ENCODE measurements around the gene NRSN1. TPM values are rescaled to one million over a fixed set of nuclear protein-coding genes. Genes with fewer than 3 reads are reported as not detected.

Gene NRSN1
- total and polyA plus RNA-seq, 2 donors (not counting 1 experiment from before 2014, with no cell fraction given) = not detected

GRCh38 chr6:24107294-24107693 lies 18.7 kb upstream of the NRSN1 start:
- no peak for DNase-seq (ENCODE audit: low read depth in 2 of 2)

GRCh38 chr6:24108056-24108455 lies 18.0 kb upstream of the NRSN1 start:
- Histone ChIP-seq H3K27ac (ENCODE audit: insufficient read depth, low read length) (no peak overlapping the region), H3K79me2 (ENCODE audit: control insufficient read depth, insufficient read depth, low read length) (no peaks in the 10 kb centered on the region), H3K4me3 (replicated peaks in 1 of 4; ENCODE audit: control extremely low read depth in 1 of 4, insufficient read depth in 1 of 4, low read depth in 3 of 4, low read length in 4 of 4) (no peak overlapping the region), H4K20me1 (ENCODE audit: control insufficient read depth, extremely low read depth, insufficient read depth, low read length) (no peaks in the 10 kb centered on the region), H3K36me3 (ENCODE audit: control insufficient read depth, insufficient read depth, low read length) (no peaks in the 10 kb centered on the region), H2AFZ (ENCODE audit: low read length) (no peak overlapping the region), H3K4me1 (ENCODE audit: control insufficient read depth, extremely low read depth, insufficient read depth, low read length) (no peaks in the 10 kb centered on the region), H3K9ac (ENCODE audit: insufficient read depth, low read length) (no peak overlapping the region), H3K27me3 (ENCODE audit: control insufficient read depth, insufficient read depth, low read length) (no peaks in the 10 kb centered on the region), H3K4me2 (ENCODE audit: extremely low read depth, insufficient read depth, low read length) (no peak overlapping the region), H3K9me3 (ENCODE audit: control insufficient read depth, insufficient read depth, low read depth, low read length) (no peaks in the 10 kb centered on the region)
- DNase-seq (ENCODE audit: low read depth in 2 of 2) = no peak
- TF ChIP-seq, protein P1, sequence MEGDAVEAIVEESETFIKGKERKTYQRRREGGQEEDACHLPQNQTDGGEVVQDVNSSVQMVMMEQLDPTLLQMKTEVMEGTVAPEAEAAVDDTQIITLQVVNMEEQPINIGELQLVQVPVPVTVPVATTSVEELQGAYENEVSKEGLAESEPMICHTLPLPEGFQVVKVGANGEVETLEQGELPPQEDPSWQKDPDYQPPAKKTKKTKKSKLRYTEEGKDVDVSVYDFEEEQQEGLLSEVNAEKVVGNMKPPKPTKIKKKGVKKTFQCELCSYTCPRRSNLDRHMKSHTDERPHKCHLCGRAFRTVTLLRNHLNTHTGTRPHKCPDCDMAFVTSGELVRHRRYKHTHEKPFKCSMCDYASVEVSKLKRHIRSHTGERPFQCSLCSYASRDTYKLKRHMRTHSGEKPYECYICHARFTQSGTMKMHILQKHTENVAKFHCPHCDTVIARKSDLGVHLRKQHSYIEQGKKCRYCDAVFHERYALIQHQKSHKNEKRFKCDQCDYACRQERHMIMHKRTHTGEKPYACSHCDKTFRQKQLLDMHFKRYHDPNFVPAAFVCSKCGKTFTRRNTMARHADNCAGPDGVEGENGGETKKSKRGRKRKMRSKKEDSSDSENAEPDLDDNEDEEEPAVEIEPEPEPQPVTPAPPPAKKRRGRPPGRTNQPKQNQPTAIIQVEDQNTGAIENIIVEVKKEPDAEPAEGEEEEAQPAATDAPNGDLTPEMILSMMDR (conservative IDR thresholded peaks at IDR 0.05 in 1 of 2, IDR thresholded peaks at IDR 0.05 in 1 of 2; ENCODE audit: low read depth in 1 of 2, low read length in 2 of 2) = no peak
- no peak for TF ChIP-seq EZH2 (IDR thresholded peaks at IDR 0.05; ENCODE audit: low read length, missing control alignments)

More at GRCh38 chr6:24107294-24107693, 18.7 kb upstream of the NRSN1 start:
- Histone ChIP-seq H3K27ac (ENCODE audit: insufficient read depth, low read length) (no peak overlapping the region), H3K4me3 (replicated peaks in 1 of 4; ENCODE audit: control extremely low read depth in 1 of 4, insufficient read depth in 1 of 4, low read depth in 3 of 4, low read length in 4 of 4) (no peak overlapping the region), H3K79me2 (ENCODE audit: control insufficient read depth, insufficient read depth, low read length) (no peaks in the 10 kb centered on the region), H2AFZ (ENCODE audit: low read length) (no peak overlapping the region), H3K27me3 (ENCODE audit: control insufficient read depth, insufficient read depth, low read length) (no peaks in the 10 kb centered on the region), H3K9me3 (ENCODE audit: control insufficient read depth, insufficient read depth, low read depth, low read length) (no peaks in the 10 kb centered on the region), H3K36me3 (ENCODE audit: control insufficient read depth, insufficient read depth, low read length) (no peaks in the 10 kb centered on the region), H3K4me2 (ENCODE audit: extremely low read depth, insufficient read depth, low read length) (no peak overlapping the region), H3K4me1 (ENCODE audit: control insufficient read depth, extremely low read depth, insufficient read depth, low read length) (no peaks in the 10 kb centered on the region), H4K20me1 (ENCODE audit: control insufficient read depth, extremely low read depth, insufficient read depth, low read length) (no peaks in the 10 kb centered on the region), H3K9ac (ENCODE audit: insufficient read depth, low read length) (no peak overlapping the region)
- TF ChIP-seq, protein P1 (conservative IDR thresholded peaks at IDR 0.05 in 1 of 2, IDR thresholded peaks at IDR 0.05 in 1 of 2; ENCODE audit: low read depth in 1 of 2, low read length in 2 of 2) = no peak
- no peak for TF ChIP-seq EZH2 (IDR thresholded peaks at IDR 0.05; ENCODE audit: low read length, missing control alignments)

- H4K20me1 ChIP-seq (ENCODE audit: control insufficient read depth, extremely low read depth, insufficient read depth, low read length) = no peaks in the 10 kb centered on the region
- H3K4me1 ChIP-seq (ENCODE audit: control insufficient read depth, extremely low read depth, insufficient read depth, low read length) = no peaks in the 10 kb centered on the region
- no peaks in the 10 kb centered on the region for H3K27me3 ChIP-seq (ENCODE audit: control insufficient read depth, insufficient read depth, low read length)
- no peaks in the 10 kb centered on the region for H3K79me2 ChIP-seq (ENCODE audit: control insufficient read depth, insufficient read depth, low read length)
- no peak overlapping the region for H3K4me3 ChIP-seq (replicated peaks in 1 of 4; ENCODE audit: control extremely low read depth in 1 of 4, insufficient read depth in 1 of 4, low read depth in 3 of 4, low read length in 4 of 4)
- H3K27ac ChIP-seq (ENCODE audit: insufficient read depth, low read length) = no peak overlapping the region
- no peak overlapping the region for H3K4me2 ChIP-seq (ENCODE audit: extremely low read depth, insufficient read depth, low read length)
- H3K36me3 ChIP-seq (ENCODE audit: control insufficient read depth, insufficient read depth, low read length) = no peaks in the 10 kb centered on the region
- no peak overlapping the region for H3K9ac ChIP-seq (ENCODE audit: insufficient read depth, low read length)
- no peak overlapping the region for H2AFZ ChIP-seq (ENCODE audit: low read length)
- no peaks in the 10 kb centered on the region for H3K9me3 ChIP-seq (ENCODE audit: control insufficient read depth, insufficient read depth, low read depth, low read length)
- TF ChIP-seq, protein P1 (conservative IDR thresholded peaks at IDR 0.05 in 1 of 2, IDR thresholded peaks at IDR 0.05 in 1 of 2; ENCODE audit: low read depth in 1 of 2, low read length in 2 of 2) = no peak
- no peak for TF ChIP-seq EZH2 (IDR thresholded peaks at IDR 0.05; ENCODE audit: low read length, missing control alignments)
- no peak for DNase-seq (ENCODE audit: low read depth in 2 of 2)
These were observed 15.6 kb upstream of the NRSN1 start for GRCh38 chr6:24110417-24110816.
